GM19328 (cell line): Measurements from ENCODE around the gene MRPS18C.
"Not testable (repeated sequence)": the region's sequence is repeated elsewhere in the genome, so short reads cannot be mapped to it uniquely, and the experiment has no call there.

ENCODE experiments used
- ATAC-seq: cut with Tn5 transposase; IDR thresholded peaks from one replicate; pipeline ENCODE4 v1.9.1; 2021; ENCODE audit warnings: mild to moderate bottlenecking, moderate library complexity; ENCODE audit not compliant: unreplicated experiment

Gene MRPS18C

GRCh38 chr4:83496085-83496917, 40.4 kb downstream of the MRPS18C start:
- not testable (repeated sequence) for ATAC-seq

DNA sequence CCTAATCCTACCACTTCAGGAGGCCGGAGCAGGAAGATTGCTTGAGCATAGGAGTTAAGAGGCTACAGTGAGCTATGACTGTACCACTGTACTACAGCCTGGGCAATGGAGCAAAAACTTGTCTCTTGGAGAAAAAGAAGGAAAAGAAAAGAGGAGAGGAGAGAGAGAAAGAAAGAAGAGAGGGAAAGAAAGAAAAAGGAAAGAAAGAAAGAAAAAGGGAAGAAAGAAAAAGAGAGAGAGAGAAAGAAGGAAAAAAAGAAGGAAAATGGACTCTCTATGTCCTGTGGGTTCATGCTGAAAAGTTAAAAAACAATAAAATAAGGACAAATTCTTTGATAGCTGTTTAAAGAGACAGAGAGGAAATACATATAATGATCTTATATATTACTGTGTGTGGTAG, 42.3 kb downstream of the MRPS18C start:
- no peak for ATAC-seq

- ATAC-seq, result not testable (repeated sequence)
These were observed 45.8 kb downstream of the MRPS18C start for GRCh38 chr4:83501671-83502070.

GRCh38 chr4:83503974-83504373, 48.1 kb downstream of the MRPS18C start:
- no peak for ATAC-seq

GRCh38 chr4:83504503-83504902, 48.6 kb downstream of the MRPS18C start:
- no peak for ATAC-seq

DNA sequence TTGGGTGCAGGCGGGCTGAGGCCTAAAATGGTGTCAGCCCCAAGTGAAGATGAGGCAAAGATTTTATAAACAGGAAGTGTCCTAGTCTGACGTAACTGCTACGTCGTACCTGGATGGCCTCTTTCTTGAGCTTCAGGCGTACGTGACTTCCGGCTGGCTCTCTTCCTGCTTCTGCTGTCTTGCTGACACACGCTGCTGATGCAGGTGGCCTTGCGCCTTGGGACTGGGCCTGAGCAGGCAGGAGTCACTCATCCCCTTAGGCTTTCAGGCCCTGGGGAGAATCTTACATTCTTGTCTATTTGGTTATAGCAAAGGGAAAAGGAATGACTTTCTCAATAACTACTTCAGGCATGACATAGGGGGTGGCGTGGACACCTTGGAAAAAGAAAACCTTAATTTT, 49.1 kb downstream of the MRPS18C start:
- no peak for ATAC-seq

GRCh38 chr4:83509156-83509585, 53.3 kb downstream of the MRPS18C start:
- not testable (repeated sequence) for ATAC-seq

- no peak for ATAC-seq
These were observed 54.6 kb downstream of the MRPS18C start for GRCh38 chr4:83510442-83510841.
